Mononuclear cell (primary cell): Measurements from ENCODE around the gene PCID2. TPM values are rescaled to one million over a fixed set of nuclear protein-coding genes. Genes with fewer than 3 reads are reported as not detected.
A peak's percentile ranks its signal among the peaks of the same experiment; 100 is the strongest.

Experiments
- H3K27me3 ChIP-seq: 2 replicates; pipeline ENCODE4 v1.6.0; 2011; ENCODE audit warnings: low read length, control low read depth; ENCODE audit not compliant: insufficient read depth
- H3K4me1 ChIP-seq: 2 replicates; pipeline ENCODE4 v1.5.1; 2011; ENCODE audit warnings: mild to moderate bottlenecking, low read length, control low read depth; ENCODE audit not compliant: insufficient read depth
- H3K4me3 ChIP-seq: 2 replicates; pipeline ENCODE4 v1.5.1; 2011; ENCODE audit warnings: mild to moderate bottlenecking, low read length, moderate library complexity
- H3K9me3 ChIP-seq: 2 replicates; pipeline ENCODE4 v1.5.1; 2011; ENCODE audit warnings: low read depth, mild to moderate bottlenecking, control low read depth, low read length
- total RNA-seq: library from RNA; depleted of rRNA; stranded (reverse); fragments of >200 nt; gene quantifications from one replicate; pipeline ENCODE4 v1.2.3, GENCODE V29; 2012

PCID2 gene
- total RNA-seq, 1 donor = 55.7 TPM

- Histone ChIP-seq H3K4me3 (peak overlapping the region; percentile 84), H3K9me3 (no peaks in the 10 kb centered on the region), H3K27me3 (no peaks in the 10 kb centered on the region), H3K4me1 (peaks cover 37% of the 10 kb centered on the region)
Observed at GRCh38 chr13:113207890-113208420, 514 bp downstream of the PCID2 start.

GRCh38 chr13:113207460-113207859 lies 1.0 kb downstream of the PCID2 start:
- Histone ChIP-seq H3K4me1 (peaks cover 32% of the 10 kb centered on the region), H3K4me3 (peak overlapping the region; percentile 84), H3K27me3 (no peaks in the 10 kb centered on the region), H3K9me3 (no peaks in the 10 kb centered on the region)

- no peaks in the 10 kb centered on the region for H3K9me3 ChIP-seq
- H3K4me1 ChIP-seq = peaks cover 23% of the 10 kb centered on the region
- H3K4me3 ChIP-seq = no peak overlapping the region
- H3K27me3 ChIP-seq = no peaks in the 10 kb centered on the region
Observed at GRCh38 chr13:113205428-113205931, 3.0 kb downstream of the PCID2 start.

- no peaks in the 10 kb centered on the region for H3K27me3 ChIP-seq
- H3K9me3 ChIP-seq = no peaks in the 10 kb centered on the region
- H3K4me3 ChIP-seq = no peak overlapping the region
- peaks cover 18% of the 10 kb centered on the region for H3K4me1 ChIP-seq
Observed at GRCh38 chr13:113204378-113204734, 4.1 kb downstream of the PCID2 start.

- Histone ChIP-seq H3K27me3 (no peaks in the 10 kb centered on the region), H3K4me1 (peaks cover 18% of the 10 kb centered on the region), H3K4me3 (no peak overlapping the region), H3K9me3 (no peaks in the 10 kb centered on the region)
Observed at GRCh38 chr13:113203507-113204377, 4.7 kb downstream of the PCID2 start.

- Histone ChIP-seq H3K27me3 (no peaks in the 10 kb centered on the region), H3K4me3 (no peak overlapping the region), H3K4me1 (peaks cover 15% of the 10 kb centered on the region), H3K9me3 (no peaks in the 10 kb centered on the region)
Observed at GRCh38 chr13:113202912-113203311, 5.6 kb downstream of the PCID2 start.

- Histone ChIP-seq H3K4me3 (no peak overlapping the region), H3K27me3 (no peaks in the 10 kb centered on the region), H3K9me3 (no peaks in the 10 kb centered on the region), H3K4me1 (peaks cover 8% of the 10 kb centered on the region)
Observed at GRCh38 chr13:113201815-113202214, 6.7 kb downstream of the PCID2 start.

GRCh38 chr13:113196970-113197737 lies 11.3 kb downstream of the PCID2 start:
- Histone ChIP-seq H3K4me1 (no peaks in the 10 kb centered on the region), H3K9me3 (no peaks in the 10 kb centered on the region), H3K27me3 (no peaks in the 10 kb centered on the region), H3K4me3 (no peak overlapping the region)

GRCh38 chr13:113195360-113195759 lies 13.1 kb downstream of the PCID2 start:
- Histone ChIP-seq H3K4me1 (no peaks in the 10 kb centered on the region), H3K27me3 (no peaks in the 10 kb centered on the region), H3K4me3 (no peak overlapping the region), H3K9me3 (no peaks in the 10 kb centered on the region)

- Histone ChIP-seq H3K4me3 (no peak overlapping the region), H3K4me1 (peaks cover 2% of the 10 kb centered on the region), H3K27me3 (no peaks in the 10 kb centered on the region), H3K9me3 (no peaks in the 10 kb centered on the region)
Observed at GRCh38 chr13:113192902-113193301, 15.6 kb downstream of the PCID2 start.

GRCh38 chr13:113192279-113192678 lies 16.2 kb downstream of the PCID2 start:
- Histone ChIP-seq H3K9me3 (no peaks in the 10 kb centered on the region), H3K4me1 (peaks cover 6% of the 10 kb centered on the region), H3K4me3 (no peak overlapping the region), H3K27me3 (no peaks in the 10 kb centered on the region)

GRCh38 chr13:113190181-113190580 lies 18.3 kb downstream of the PCID2 start:
- Histone ChIP-seq H3K4me1 (peaks cover 22% of the 10 kb centered on the region), H3K27me3 (no peaks in the 10 kb centered on the region)

GRCh38 chr13:113187883-113188665 lies 20.4 kb downstream of the PCID2 start:
- peaks cover 28% of the 10 kb centered on the region for H3K4me1 ChIP-seq
- H3K4me3 ChIP-seq = no peak overlapping the region
- H3K9me3 ChIP-seq = no peaks in the 10 kb centered on the region
- H3K27me3 ChIP-seq = no peaks in the 10 kb centered on the region

More at GRCh38 chr13:113190181-113190580, 18.3 kb downstream of the PCID2 start:
- Histone ChIP-seq H3K4me3 (no peak overlapping the region), H3K9me3 (no peaks in the 10 kb centered on the region)

GRCh38 chr13:113187263-113187669 lies 21.2 kb downstream of the PCID2 start:
- Histone ChIP-seq H3K27me3 (no peaks in the 10 kb centered on the region), H3K4me3 (no peak overlapping the region), H3K9me3 (no peaks in the 10 kb centered on the region), H3K4me1 (peaks cover 29% of the 10 kb centered on the region)
